ENCODE results near the gene CP.
"Not testable (repeated sequence)": the region's sequence is repeated elsewhere in the genome, so short reads cannot be mapped to it uniquely, and the experiment has no call there.

Gene CP

DNA sequence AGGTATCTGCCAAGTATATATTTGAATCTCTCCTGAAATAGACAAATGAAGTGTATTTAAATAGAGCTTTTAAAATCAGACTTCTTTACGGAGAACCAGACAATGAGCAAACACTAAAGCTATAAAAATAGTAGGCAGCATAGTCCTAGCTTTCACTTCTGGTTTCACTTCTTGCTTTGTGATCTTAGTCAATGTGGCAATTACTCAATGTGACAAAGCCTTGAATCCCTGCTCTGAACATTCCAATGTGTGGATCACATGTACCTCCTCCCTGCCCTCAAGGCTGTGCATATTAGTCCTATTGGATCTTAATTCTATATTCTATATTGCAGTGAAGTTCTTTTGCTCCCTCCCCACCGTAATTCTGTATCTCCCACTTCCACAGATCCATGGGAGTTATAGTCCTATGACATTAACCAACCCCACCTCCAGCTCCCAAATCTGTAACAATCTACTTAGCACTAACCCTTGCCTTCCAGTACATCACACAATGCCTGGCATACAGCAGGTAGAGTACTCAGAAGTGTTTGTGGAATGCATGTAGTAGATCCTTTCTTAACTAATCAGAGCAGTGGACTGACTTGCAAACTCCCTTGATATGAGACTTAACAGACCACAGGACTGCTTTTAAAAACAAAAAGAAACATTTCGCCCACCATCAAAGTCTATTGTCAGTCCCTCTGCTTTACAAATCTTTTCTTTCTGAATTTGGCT lies 24.3 kb upstream of the CP start:
- ChIA-PET POLR2A (ENCODE audit: low non-redundant PET) (no interaction called here), CTCF (no interaction called here)
- H3K27ac ChIP-seq, result no peak overlapping the region
- TF ChIP-seq, protein P1, sequence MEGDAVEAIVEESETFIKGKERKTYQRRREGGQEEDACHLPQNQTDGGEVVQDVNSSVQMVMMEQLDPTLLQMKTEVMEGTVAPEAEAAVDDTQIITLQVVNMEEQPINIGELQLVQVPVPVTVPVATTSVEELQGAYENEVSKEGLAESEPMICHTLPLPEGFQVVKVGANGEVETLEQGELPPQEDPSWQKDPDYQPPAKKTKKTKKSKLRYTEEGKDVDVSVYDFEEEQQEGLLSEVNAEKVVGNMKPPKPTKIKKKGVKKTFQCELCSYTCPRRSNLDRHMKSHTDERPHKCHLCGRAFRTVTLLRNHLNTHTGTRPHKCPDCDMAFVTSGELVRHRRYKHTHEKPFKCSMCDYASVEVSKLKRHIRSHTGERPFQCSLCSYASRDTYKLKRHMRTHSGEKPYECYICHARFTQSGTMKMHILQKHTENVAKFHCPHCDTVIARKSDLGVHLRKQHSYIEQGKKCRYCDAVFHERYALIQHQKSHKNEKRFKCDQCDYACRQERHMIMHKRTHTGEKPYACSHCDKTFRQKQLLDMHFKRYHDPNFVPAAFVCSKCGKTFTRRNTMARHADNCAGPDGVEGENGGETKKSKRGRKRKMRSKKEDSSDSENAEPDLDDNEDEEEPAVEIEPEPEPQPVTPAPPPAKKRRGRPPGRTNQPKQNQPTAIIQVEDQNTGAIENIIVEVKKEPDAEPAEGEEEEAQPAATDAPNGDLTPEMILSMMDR (conservative IDR thresholded peaks at IDR 0.05; ENCODE audit: low read depth), result no peak
- DNase-seq (ENCODE audit: low spot score), result peak; percentile 41

DNA sequence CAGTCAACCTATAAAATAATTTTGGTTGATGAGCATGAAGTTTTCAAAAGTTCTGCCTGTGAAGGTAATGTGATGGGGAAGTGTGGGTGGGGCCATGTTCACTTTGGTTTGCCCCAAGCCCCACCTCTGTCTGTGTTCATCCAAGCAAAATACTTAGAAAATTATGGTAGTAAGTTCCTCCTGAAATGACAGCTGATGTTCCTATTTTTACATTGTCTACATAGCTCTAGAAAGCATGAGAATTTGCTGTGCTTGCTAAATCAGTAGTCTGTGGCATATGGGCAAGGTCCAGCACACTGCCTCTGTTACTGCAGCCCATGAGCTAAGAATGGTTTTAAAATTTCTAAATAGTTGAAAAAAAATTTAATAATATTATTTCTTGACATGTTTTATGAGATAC lies 21.9 kb upstream of the CP start:
- no peak overlapping the region for H3K27ac ChIP-seq
- TF ChIP-seq, protein P1 (conservative IDR thresholded peaks at IDR 0.05; ENCODE audit: low read depth), result no peak
- ChIA-PET POLR2A (ENCODE audit: low non-redundant PET) (no interaction called here), CTCF (no interaction called here)
- DNase-seq (ENCODE audit: low spot score), result no peak

GRCh38 chr3:149239357-149239936 lies 17.8 kb upstream of the CP start:
- no peak for DNase-seq (ENCODE audit: low spot score)
- CTCF ChIA-PET, result interaction anchor here (0.7 kb wide), 1 partner anchor 637 kb away, joined by 3 read pairs; no protein-coding TSS in a partner anchor
- POLR2A ChIA-PET (ENCODE audit: low non-redundant PET), result no interaction called here
- TF ChIP-seq, protein P1 (conservative IDR thresholded peaks at IDR 0.05; ENCODE audit: low read depth), result no peak
- H3K27ac ChIP-seq, result no peak overlapping the region

DNA sequence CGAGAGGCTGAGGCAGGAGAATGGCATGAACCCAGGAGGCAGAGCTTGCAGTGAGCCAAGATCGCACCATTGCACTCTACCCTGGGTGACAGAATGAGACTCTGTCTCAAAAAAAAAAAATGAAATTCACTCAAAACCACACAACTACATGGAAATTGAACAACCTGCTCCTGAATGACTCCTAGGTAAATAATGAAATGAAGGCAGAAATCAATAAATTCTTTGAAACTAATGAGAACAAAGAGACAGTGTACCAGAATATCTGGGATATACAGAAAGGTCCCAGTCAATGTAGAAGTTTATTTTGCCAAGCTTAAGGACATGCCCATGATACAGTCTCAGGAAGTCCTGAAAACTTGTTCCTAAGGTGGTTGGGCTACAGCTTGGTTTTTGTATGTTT lies 16.6 kb upstream of the CP start:
- CTCF ChIA-PET; DNase-seq (ENCODE audit: low spot score); POLR2A ChIA-PET (ENCODE audit: low non-redundant PET); H3K27ac ChIP-seq: not testable (repeated sequence)

- no peak overlapping the region for H3K27ac ChIP-seq
- no peak for DNase-seq (ENCODE audit: low spot score)
- CTCF ChIA-PET, result interaction anchor here (0.7 kb wide), 1 partner anchor 11 kb away, joined by 3 read pairs; no protein-coding TSS in a partner anchor
- POLR2A ChIA-PET (ENCODE audit: low non-redundant PET), result no interaction called here
- TF ChIP-seq, protein P1 (conservative IDR thresholded peaks at IDR 0.05; ENCODE audit: low read depth), result no peak
Observed at GRCh38 chr3:149235599-149236424, 14.2 kb upstream of the CP start.

- TF ChIP-seq, protein P1 (conservative IDR thresholded peaks at IDR 0.05; ENCODE audit: low read depth), result no peak
- H3K27ac ChIP-seq, result no peak overlapping the region
- ChIA-PET CTCF (no interaction called here), POLR2A (ENCODE audit: low non-redundant PET) (no interaction called here)
- no peak for DNase-seq (ENCODE audit: low spot score)
Observed at GRCh38 chr3:149234671-149235245, 13.1 kb upstream of the CP start.

All from RWPE1 (cell line).